Stomach (tissue), 9 donors: ENCODE measurements around the gene AGMO. TPM values are rescaled to one million over a fixed set of nuclear protein-coding genes. Genes with fewer than 3 reads are reported as not detected.

ENCODE experiments used
- DNase-seq, 2 donors: peaks; one replicate each; pipeline versions ENCODE4 v3.0.0 to v3.0.0-alpha.2; 2013 to 2019
- H3K27ac ChIP-seq, 5 donors: fragments of 200-600 bp in 4 of 5; sonication (generic) in 4 of 5; one replicate each; pipeline ENCODE4 v1.5.1; 2013 to 2019; ENCODE audit warnings: mild to moderate bottlenecking in 1 of 5, moderate library complexity in 1 of 5
- H3K27me3 ChIP-seq, 3 donors: fragments of 200-600 bp; sonication (generic); one replicate each; pipeline ENCODE4 v1.5.1; 2017 to 2019; ENCODE audit warnings: mixed run types in 1 of 3
- H3K36me3 ChIP-seq, 4 donors: fragments of 200-600 bp; sonication (generic); 1 replicate in 3 of 4; 2 replicates in 1 of 4; pipeline ENCODE4 v1.5.1; 2016 to 2019
- H3K4me1 ChIP-seq, 4 donors: fragments of 200-600 bp; sonication (generic); one replicate each; pipeline ENCODE4 v1.5.1; 2016 to 2019
- H3K4me3 ChIP-seq, 4 donors: fragments of 200-600 bp; sonication (generic) in 3 of 4; one replicate each; pipeline ENCODE4 v1.5.1; 2016 to 2019; ENCODE audit warnings: mild to moderate bottlenecking in 1 of 4
- H3K9me3 ChIP-seq, 4 donors: fragments of 200-600 bp; sonication (generic); one replicate each; pipeline ENCODE4 v1.5.1; 2016 to 2019
- EP300 ChIP-seq: sonication (generic); formaldehyde crosslinking; IDR thresholded peaks from one replicate; pipeline ENCODE4 v1.6.1; 2017; ENCODE audit warnings: antibody characterized with exemption
- POLR2A ChIP-seq, 4 donors: fragments of 450-650 bp; IDR thresholded peaks; one replicate each; pipeline ENCODE4 v1.6.1; 2016; ENCODE audit warnings: antibody characterized with exemption in 4 of 4, control low read depth in 2 of 4, mild to moderate bottlenecking in 1 of 4, moderate library complexity in 1 of 4
- POLR2AphosphoS5 ChIP-seq, 3 donors: sonication (generic); formaldehyde crosslinking; IDR thresholded peaks; one replicate each; pipeline ENCODE4 v1.6.1; 2016; ENCODE audit warnings: antibody characterized with exemption in 3 of 3
- WGBS, 5 donors: extraction: QIAGEN DNeasy Blood & Tissue Kit in 3 of 5; methylation state at CpG; one replicate each; pipeline versions ENCODE4 v1.1.5 to v1.1.7; 2013 to 2018; 5-methylcytosine and 5-hydroxymethylcytosine counted together
- intact Hi-C: fragments of 100-400 bp; cut with DNase I; formaldehyde crosslinking; loops from one replicate; pipeline ENCODE4 v1.15.1; 2023; ENCODE audit warnings: low total_unique reads
- polyA plus RNA-seq, 3 donors: library from polyadenylated mRNA; stranded (reverse); fragments of 200-250 nt; gene quantifications; one replicate each; pipeline ENCODE4 v1.2.3, GENCODE V29; 2013
- total RNA-seq, 5 donors: library from RNA; depleted of rRNA; stranded (reverse); fragments of >200 nt; gene quantifications; one replicate each; pipeline versions ENCODE4 v1.1.0 to v1.2.3, GENCODE V29; 2014 to 2016
- TF ChIP-seq, protein P1 (sequence below), 7 experiments: fragments of 450-650 bp in 4 of 7; fragments of 200-600 bp in 3 of 7; sonication (generic) in 3 of 7; IDR thresholded peaks; one replicate each; pipeline ENCODE4 v1.5.1; 2016 to 2019; ENCODE audit warnings: antibody characterized with exemption in 7 of 7, control low read depth in 2 of 7, mild to moderate bottlenecking in 1 of 7
- donor health status: healthy with polysubstance abuse.
- donor health status: Bipolar disorder and iron deficiency.
- donor health status: healthy.

The AGMO gene
- total and polyA plus RNA-seq, 8 donors: 0.03 to 33.0 (median 5.0) TPM; not detected in 5

GRCh38 chr7:15567652-15568051 is 5.8 kb upstream of the AGMO start:
- H3K27ac ChIP-seq: no peak overlapping the region
- H3K27me3 ChIP-seq: no peaks in the 10 kb centered on the region
- H3K4me1 ChIP-seq: no peaks in the 10 kb centered on the region
- no peak for DNase-seq
- intact Hi-C loops: no loop called here
- no peak for TF ChIP-seq POLR2A (IDR thresholded peaks at IDR 0.05)
- TF ChIP-seq EP300: no peak
- TF ChIP-seq, protein P1, sequence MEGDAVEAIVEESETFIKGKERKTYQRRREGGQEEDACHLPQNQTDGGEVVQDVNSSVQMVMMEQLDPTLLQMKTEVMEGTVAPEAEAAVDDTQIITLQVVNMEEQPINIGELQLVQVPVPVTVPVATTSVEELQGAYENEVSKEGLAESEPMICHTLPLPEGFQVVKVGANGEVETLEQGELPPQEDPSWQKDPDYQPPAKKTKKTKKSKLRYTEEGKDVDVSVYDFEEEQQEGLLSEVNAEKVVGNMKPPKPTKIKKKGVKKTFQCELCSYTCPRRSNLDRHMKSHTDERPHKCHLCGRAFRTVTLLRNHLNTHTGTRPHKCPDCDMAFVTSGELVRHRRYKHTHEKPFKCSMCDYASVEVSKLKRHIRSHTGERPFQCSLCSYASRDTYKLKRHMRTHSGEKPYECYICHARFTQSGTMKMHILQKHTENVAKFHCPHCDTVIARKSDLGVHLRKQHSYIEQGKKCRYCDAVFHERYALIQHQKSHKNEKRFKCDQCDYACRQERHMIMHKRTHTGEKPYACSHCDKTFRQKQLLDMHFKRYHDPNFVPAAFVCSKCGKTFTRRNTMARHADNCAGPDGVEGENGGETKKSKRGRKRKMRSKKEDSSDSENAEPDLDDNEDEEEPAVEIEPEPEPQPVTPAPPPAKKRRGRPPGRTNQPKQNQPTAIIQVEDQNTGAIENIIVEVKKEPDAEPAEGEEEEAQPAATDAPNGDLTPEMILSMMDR (IDR thresholded peaks at IDR 0.05): no peak
- TF ChIP-seq POLR2AphosphoS5 (IDR thresholded peaks at IDR 0.05): no peak
- H3K9me3 ChIP-seq: no peaks in the 10 kb centered on the region
- no peaks in the 10 kb centered on the region for H3K36me3 ChIP-seq
- WGBS, 5 donors: 51 to 67% (median 55%) methylated on average over 2 of the region's 2 CpGs
- no peak overlapping the region for H3K4me3 ChIP-seq

- H3K4me1 ChIP-seq: no peaks in the 10 kb centered on the region
- no peaks in the 10 kb centered on the region for H3K36me3 ChIP-seq
- 62 to 78% (median 64%) methylated on average over 3 of the region's 3 CpGs for WGBS, 5 donors
- TF ChIP-seq, protein P1 (IDR thresholded peaks at IDR 0.05): no peak
- no peak for TF ChIP-seq EP300
- no peak overlapping the region for H3K4me3 ChIP-seq
- no peak overlapping the region for H3K27ac ChIP-seq
- H3K27me3 ChIP-seq: no peaks in the 10 kb centered on the region
- intact Hi-C loops: no loop called here
- no peak for DNase-seq
- H3K9me3 ChIP-seq: no peaks in the 10 kb centered on the region
Measured at GRCh38 chr7:15567036-15567435, 5.2 kb upstream of the AGMO start.

- Histone ChIP-seq H3K4me3 (no peak overlapping the region), H3K27me3 (no peaks in the 10 kb centered on the region), H3K36me3 (no peaks in the 10 kb centered on the region), H3K9me3 (no peaks in the 10 kb centered on the region), H3K4me1 (no peaks in the 10 kb centered on the region), H3K27ac (no peak overlapping the region)
- 70 to 90% (median 77%) methylated on average over 5 of the region's 5 CpGs for WGBS, 5 donors
- intact Hi-C loops: no loop called here
- TF ChIP-seq EP300 (no peak), POLR2AphosphoS5 (IDR thresholded peaks at IDR 0.05) (no peak), POLR2A (IDR thresholded peaks at IDR 0.05) (no peak)
- TF ChIP-seq, protein P1 (IDR thresholded peaks at IDR 0.05): no peak
- no peak for DNase-seq
Measured at GRCh38 chr7:15566476-15566875, 4.7 kb upstream of the AGMO start.

GRCh38 chr7:15560968-15561367 is 847 bp downstream of the AGMO start:
- DNase-seq: no peak
- H3K4me1 ChIP-seq: no peaks in the 10 kb centered on the region
- TF ChIP-seq EP300 (no peak), POLR2A (IDR thresholded peaks at IDR 0.05) (no peak), POLR2AphosphoS5 (IDR thresholded peaks at IDR 0.05) (no peak)
- H3K4me3 ChIP-seq: no peak overlapping the region
- H3K27ac ChIP-seq: peak overlapping the region in 1 of 5 donors; percentile 5
- no peaks in the 10 kb centered on the region for H3K9me3 ChIP-seq
- H3K36me3 ChIP-seq: no peaks in the 10 kb centered on the region
- intact Hi-C loops: no loop called here
- 55 to 73% (median 69%) methylated on average over 1 of the region's 1 CpG for WGBS, 5 donors
- no peaks in the 10 kb centered on the region for H3K27me3 ChIP-seq

- no peak for DNase-seq
- Histone ChIP-seq H3K9me3 (no peaks in the 10 kb centered on the region), H3K27me3 (no peaks in the 10 kb centered on the region), H3K4me3 (no peak overlapping the region), H3K36me3 (no peaks in the 10 kb centered on the region), H3K4me1 (no peaks in the 10 kb centered on the region), H3K27ac (no peak overlapping the region)
- WGBS, 5 donors: 52 to 58% (median 55%) methylated on average over 3 of the region's 3 CpGs
- intact Hi-C loops: no loop called here
- TF ChIP-seq POLR2AphosphoS5 (IDR thresholded peaks at IDR 0.05): no peak
Measured at GRCh38 chr7:15559416-15559928, 2.3 kb downstream of the AGMO start.
